Spleen (tissue), 7 donors: ENCODE measurements around the gene SLITRK6.

ENCODE experiments used
- POLR2AphosphoS5 ChIP-seq, 3 donors: sonication (generic); formaldehyde crosslinking; IDR thresholded peaks; one replicate each; pipeline ENCODE4 v1.5.1; 2017; ENCODE audit warnings: antibody characterized with exemption in 3 of 3
- TF ChIP-seq, protein P1 (sequence below), 11 experiments: fragments of 200-600 bp in 7 of 11; fragments of 450-650 bp in 4 of 11; sonication (generic) in 4 of 11; IDR thresholded peaks in 8 of 11; conservative IDR thresholded peaks in 3 of 11; 1 replicate in 7 of 11; 2 replicates in 4 of 11; pipeline versions ENCODE4 v1.4.0 to v1.8.0; 2016 to 2021; ENCODE audit warnings: antibody characterized with exemption in 11 of 11, inconsistent platforms in 4 of 11, mild to moderate bottlenecking in 1 of 11
- donor health status: DM: no; HTN: no; CAD: no; lungs with moderate emphysema.
- donor health status: DM: no; HTN: no; CAD: no.
- donor health status: DM: no; HTN: no; CAD: no.

DNA sequence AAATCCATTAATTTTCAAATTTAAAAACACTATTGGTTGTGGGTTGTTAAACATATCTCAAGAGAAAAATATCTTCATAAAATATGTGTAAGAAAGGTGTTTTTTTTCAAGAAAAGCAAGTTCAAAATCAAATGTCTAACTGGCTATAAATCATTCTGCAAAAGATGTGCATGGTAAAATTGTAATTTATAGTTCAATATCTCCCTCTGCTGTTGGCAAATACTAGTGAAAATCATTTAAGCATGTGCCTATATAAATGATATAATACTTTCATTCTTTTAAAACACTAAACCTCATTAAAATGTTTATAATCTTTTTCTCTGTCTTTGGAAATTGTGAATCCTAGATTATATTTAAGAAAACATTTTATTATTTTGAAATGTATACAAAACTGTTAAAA lies 17.2 kb upstream of the SLITRK6 start:
- TF ChIP-seq, protein P1, sequence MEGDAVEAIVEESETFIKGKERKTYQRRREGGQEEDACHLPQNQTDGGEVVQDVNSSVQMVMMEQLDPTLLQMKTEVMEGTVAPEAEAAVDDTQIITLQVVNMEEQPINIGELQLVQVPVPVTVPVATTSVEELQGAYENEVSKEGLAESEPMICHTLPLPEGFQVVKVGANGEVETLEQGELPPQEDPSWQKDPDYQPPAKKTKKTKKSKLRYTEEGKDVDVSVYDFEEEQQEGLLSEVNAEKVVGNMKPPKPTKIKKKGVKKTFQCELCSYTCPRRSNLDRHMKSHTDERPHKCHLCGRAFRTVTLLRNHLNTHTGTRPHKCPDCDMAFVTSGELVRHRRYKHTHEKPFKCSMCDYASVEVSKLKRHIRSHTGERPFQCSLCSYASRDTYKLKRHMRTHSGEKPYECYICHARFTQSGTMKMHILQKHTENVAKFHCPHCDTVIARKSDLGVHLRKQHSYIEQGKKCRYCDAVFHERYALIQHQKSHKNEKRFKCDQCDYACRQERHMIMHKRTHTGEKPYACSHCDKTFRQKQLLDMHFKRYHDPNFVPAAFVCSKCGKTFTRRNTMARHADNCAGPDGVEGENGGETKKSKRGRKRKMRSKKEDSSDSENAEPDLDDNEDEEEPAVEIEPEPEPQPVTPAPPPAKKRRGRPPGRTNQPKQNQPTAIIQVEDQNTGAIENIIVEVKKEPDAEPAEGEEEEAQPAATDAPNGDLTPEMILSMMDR (IDR thresholded peaks at IDR 0.05 in 8 of 11, conservative IDR thresholded peaks at IDR 0.05 in 3 of 11) = no peak
- no peak for TF ChIP-seq POLR2AphosphoS5 (IDR thresholded peaks at IDR 0.05)
